Superior temporal gyrus (tissue), 1 donor: ENCODE data around the gene C1QTNF12.

Source experiments
- DNase-seq: peaks from one replicate; pipeline ENCODE4 v3.0.0-alpha.2; 2016; ENCODE audit errors: extremely low spot score

C1QTNF12 gene

GRCh38 chr1:1281533-1282321 is 35.2 kb upstream of the C1QTNF12 start:
- DNase-seq, result no peak

DNA sequence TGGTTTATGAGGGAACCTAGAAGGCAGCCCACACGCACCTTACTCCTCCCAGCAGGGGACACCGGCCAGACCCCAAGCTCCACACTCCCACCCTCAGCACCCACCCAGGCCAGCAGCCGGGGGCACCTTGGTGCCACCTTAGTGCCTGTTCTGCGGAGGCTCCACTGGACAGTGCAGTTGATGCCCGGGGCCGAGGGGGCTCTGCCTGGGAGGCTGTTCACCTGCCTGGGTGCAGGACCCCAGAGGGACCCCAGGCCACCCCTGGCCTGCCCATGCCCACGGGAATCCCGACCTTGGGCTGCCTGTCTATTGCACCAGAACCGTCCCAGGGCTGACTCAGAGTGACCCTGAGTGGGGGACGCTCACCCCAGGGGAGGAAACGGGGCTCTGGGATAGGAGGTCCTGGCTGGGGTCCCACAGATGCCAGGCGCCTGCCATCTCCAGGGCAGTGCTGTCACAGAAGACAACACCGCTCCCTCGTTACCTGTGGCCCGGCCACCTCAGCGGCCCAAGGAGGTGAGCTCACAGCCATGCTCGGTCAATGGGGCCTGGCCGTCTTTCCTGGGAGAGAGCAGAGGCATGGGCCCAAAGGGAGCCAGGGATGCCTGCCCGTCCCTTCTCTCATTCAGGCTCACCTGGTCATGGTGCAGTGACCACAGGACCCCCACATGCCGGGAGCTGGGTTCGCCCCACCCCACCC is 34.4 kb upstream of the C1QTNF12 start:
- no peak for DNase-seq

DNA sequence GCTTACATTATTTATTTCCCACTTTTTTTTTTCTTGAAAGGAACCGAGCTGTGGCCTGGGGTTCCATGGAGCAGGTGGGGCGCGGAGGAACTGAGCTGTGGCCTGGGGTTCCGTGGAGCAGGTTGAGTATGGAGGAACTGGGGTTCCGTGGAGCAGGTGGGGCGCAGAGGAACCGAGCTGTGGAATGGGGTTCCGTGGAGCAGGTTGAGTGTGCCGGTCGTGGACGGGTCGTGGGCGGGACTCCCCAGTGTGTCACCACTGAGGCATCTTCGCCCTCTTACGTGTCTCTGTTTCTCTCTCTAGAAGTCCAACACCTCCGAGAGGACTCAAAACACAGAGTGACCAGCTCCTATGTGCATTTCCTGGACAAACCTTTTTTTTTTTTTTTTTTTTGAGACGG is 32.5 kb upstream of the C1QTNF12 start:
- no peak for DNase-seq

DNA sequence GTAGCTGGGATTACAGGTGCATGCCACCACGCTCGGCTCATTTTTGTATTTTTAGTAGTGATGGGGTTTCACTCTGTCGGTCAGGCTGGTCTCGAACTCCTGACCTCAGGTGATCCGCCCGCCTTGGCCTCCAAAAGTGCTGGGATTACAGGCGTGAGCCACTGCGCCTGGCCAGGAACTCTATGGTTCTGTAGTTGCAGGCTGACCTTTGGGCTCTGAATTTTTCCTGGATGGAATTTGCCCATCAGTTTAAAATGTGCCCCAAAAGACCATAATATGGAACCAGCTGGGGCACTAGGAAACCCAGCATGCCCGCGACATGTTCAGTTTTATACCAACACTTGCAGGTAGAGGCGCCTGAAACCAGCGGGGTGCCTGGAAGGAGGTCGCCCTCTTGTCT is 32.1 kb upstream of the C1QTNF12 start:
- no peak for DNase-seq

GRCh38 chr1:1275836-1276235 is 29.3 kb upstream of the C1QTNF12 start:
- DNase-seq, result no peak

- DNase-seq, result no peak
Measured at GRCh38 chr1:1274931-1275431, 28.5 kb upstream of the C1QTNF12 start.

- no peak for DNase-seq
Measured at GRCh38 chr1:1274299-1274930, 27.9 kb upstream of the C1QTNF12 start.

GRCh38 chr1:1273512-1274298 is 27.2 kb upstream of the C1QTNF12 start, which contains the start of gene UBE2J2:
UBE2J2 (minus strand) TSS chr1:1273854; CDS start chr1:1267992, 5,862 bp downstream.
- peak; percentile 79 for DNase-seq

GRCh38 chr1:1273209-1273511 is 26.6 kb upstream of the C1QTNF12 start:
- DNase-seq, result no peak

DNA sequence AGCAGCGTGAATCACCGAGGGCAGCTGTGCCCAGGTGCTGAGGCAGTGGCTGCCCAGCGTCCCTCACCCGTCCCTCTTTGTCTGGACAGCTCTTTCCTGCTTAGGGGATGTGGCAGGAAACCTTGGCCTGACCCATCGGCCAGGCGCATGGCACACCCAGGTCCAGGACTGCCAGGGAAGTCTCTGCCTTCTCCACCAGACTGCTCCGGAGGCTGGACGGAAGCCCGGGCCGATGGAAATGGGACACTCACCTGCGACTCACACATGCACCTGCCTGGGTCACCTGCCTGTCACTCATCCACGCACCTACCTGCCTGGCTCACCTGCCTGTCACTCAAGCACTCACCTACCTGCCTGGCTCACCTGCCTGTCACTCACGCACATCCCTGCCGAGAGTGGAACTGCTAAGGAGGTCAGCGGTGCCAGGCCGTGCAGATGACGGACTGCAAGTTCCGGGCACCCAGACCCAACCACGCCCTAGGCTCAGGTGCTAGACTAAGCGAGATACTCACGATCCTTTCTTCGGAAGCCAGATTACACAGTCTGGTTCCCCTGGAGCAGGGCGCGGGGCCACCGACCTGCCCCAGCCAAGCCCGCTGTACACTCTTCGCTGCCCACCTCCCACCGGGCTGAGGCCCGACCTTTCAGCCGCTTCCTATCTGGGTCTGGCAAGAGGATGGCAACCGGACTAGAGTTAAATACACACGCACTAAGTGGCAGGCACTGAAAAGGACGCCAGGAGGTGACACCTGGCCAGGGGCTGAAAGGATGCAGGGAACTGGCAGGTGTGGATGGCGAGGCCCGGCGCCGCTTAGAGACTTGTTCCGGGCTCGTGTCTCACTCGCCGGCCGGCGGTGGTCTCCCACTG is 26.1 kb upstream of the C1QTNF12 start:
- DNase-seq, result no peak

- DNase-seq, result no peak
Measured at GRCh38 chr1:1270813-1271212, 24.3 kb upstream of the C1QTNF12 start.

GRCh38 chr1:1268284-1268682 is 21.8 kb upstream of the C1QTNF12 start:
- no peak for DNase-seq

DNA sequence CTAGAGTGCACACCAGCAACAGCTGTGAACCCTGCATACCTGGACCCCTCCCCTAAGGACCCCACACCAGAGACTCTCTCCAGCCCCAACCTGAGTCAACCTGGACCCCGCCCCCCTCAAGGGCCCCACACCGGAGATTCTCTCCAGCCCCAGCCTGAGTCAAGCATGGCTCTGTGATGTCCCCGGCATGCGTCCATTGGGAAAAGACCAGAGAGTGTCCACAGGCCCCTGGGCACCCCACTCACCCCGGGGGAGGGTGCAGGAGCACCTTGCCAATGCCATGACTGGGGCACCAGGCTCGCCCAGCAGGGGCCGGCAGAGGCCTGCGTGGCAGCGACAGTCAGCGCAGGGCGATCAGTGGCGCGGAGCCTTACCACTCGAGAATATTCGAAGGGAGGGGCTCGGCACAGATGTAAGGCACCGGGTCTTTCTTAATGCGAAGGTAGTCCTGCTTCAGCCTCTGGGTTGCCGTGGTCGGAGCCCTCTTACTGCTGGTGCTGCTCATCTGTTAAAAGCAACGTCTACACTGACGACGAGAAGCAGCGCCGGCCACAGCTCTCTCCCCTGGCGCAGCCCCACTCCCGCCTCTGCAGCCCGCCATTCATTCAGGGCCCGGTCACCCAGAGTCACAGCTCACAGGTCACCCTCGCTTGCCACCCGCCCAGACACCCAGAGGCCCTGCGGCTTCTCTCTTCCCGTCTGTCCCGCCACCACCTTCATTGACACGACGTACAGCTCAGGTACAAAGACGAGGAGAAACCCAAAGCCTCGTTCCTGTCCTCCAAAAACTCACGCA is 21.2 kb upstream of the C1QTNF12 start:
- DNase-seq, result no peak

DNA sequence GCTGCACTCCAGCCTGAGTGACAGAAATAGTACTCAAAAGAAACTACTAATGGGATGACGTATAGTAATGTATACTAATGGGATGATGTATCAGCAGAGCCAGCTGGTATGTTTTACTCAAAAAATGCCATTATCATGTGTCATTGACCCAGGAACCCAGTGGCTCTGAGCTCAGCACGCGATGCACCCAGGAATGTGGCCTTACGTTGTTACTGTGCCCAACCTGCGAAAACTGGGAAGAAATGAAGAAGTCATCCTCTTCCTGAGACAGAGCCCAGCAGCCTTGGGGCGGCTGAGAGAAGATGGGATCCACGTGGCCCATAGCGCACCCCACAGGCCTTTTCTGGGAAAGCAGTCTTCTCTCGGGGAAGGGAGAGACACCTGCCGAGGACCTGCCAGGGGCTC is 18.3 kb upstream of the C1QTNF12 start:
- no peak for DNase-seq

- DNase-seq, result no peak
Measured at GRCh38 chr1:1264026-1264425, 17.5 kb upstream of the C1QTNF12 start.

DNA sequence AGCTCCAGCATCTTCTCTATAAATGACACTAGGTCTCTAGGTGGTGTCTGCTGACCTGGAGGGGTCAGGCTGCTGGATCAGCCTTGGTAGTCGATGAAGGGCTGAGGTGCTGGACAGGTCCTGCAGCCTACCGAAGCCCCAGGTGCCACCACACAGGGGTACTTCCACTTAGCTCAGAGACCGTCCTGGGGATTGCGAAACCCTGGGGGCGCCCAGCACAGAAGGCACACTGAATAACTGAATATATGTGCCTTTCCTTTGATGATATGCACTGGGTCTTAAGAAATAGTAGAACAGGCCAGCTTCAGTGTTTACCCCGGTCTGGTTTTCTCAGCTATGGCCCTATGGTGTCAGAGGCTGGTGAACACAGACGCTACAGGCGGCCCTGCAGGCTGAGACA is 16.2 kb upstream of the C1QTNF12 start:
- DNase-seq, result no peak

DNA sequence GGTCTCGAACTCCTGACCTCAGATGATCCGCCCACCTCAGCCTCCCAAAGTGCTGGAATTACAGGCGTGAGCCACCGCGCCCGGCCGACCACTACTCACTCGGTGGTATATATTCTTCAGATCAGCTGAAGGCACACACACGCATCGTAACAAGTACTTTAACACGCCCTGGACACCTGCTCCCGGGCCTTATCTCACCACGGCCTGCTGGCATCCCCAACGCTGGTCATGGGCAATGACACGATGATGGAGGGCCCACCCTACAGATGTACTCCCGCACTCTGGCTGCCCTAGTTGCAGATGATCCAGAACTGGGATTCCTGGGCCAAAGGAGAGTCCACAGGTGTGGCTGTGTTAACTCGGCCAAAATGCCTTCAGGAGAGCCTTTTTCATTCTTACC is 15.5 kb upstream of the C1QTNF12 start:
- no peak for DNase-seq

DNA sequence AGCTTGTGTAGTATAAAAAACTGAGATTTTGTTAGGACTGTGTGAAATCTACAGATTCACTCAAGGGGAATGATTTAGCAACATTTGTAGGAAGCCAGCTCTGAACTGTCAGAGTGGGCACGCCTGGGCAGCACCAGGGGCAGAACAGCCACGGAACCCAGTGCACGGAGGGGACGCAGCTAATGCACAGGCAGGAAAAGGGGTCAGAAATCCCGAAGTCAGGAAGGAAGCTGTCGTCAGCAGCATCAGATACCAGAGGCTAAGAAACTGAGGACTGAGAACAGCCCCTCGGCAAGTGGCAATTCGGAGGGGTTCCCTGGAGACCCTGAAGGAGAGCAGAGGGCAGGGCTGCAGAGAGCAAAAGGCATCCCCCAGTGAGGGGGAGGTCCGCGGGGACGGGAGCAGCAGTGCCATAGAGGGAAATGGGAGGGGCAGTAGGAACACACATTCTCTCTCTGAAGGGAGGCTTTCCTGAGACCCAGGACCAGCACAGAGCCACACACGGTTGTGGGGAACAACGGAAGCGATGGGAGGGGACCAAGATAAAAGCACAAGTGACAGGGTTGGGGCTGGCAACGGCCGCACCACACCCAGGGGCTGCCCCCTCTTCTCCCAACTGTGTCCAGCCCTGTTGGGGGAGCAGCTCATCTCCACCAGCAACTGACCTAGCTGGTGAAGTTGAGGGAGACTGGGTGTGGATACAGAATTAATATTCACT is 14.5 kb upstream of the C1QTNF12 start:
- no peak for DNase-seq

- DNase-seq, result no peak
Measured at GRCh38 chr1:1259951-1260600, 13.6 kb upstream of the C1QTNF12 start.
